Erythroblast (primary cell): ENCODE results near the gene CHGA.

ENCODE experiments used
- GATA1 ChIP-seq: IDR thresholded peaks from 2 replicates; pipeline ENCODE4 v1.6.1; 2011; ENCODE audit warnings: low read depth, mild to moderate bottlenecking, control low read depth, low read length, moderate library complexity
- POLR2A ChIP-seq: IDR thresholded peaks from 2 replicates; pipeline ENCODE4 v1.6.1; 2011; ENCODE audit warnings: mild to moderate bottlenecking, low read length

DNA sequence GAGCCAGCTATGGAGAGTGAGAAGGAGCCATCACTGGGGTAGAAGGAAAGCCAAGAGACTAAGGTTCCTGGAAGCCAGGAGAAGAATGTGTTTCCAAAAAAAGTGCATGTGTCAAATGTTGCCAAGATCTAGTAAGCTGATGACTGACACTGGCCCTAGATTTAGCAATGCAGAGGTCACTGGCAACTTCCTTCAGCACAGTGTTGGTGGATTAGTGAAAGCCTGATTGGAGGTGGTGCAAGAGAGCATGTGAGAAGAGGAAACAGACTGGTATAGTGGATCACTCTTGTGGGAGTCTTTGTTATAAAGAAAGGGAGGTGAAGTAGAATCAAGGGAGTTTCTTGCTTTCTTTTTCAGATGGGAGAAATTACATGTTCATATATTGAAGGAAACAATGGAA lies 34.1 kb upstream of the CHGA start:
- TF ChIP-seq POLR2A (no peak), GATA1 (no peak)
